T-helper 2 cell treated with Interferon-gamma antibody and Interleukin-4, amounts not matched to agents 100 ng/mL and 5 ng/mL, for 36 hours (primary cell): ENCODE measurements around the gene ITM2B. TPM values are rescaled to one million over a fixed set of nuclear protein-coding genes. Genes with fewer than 3 reads are reported as not detected.

Experiments used
- intact Hi-C: fragments of 100-400 bp; cut with micrococcal nuclease; formaldehyde crosslinking; loops from one replicate; pipeline ENCODE4 v1.15.1; 2023
- total RNA-seq: library from RNA; stranded (reverse); gene quantifications from 2 replicates; pipeline ENCODE4 v1.2.3, GENCODE V29; 2022

Gene ITM2B
- total RNA-seq, 1 donor from 2014 or later, result 128 TPM

- intact Hi-C loops, result loop anchor here (1.0 to 5.0 kb wide), 9 partner anchors 70 to 1489 kb away; partner anchors contain the start of genes CYSLTR2, ITM2B, KPNA3 and MED4
Measured at GRCh38 chr13:48302871-48303358, 69.9 kb downstream of the ITM2B start.

DNA sequence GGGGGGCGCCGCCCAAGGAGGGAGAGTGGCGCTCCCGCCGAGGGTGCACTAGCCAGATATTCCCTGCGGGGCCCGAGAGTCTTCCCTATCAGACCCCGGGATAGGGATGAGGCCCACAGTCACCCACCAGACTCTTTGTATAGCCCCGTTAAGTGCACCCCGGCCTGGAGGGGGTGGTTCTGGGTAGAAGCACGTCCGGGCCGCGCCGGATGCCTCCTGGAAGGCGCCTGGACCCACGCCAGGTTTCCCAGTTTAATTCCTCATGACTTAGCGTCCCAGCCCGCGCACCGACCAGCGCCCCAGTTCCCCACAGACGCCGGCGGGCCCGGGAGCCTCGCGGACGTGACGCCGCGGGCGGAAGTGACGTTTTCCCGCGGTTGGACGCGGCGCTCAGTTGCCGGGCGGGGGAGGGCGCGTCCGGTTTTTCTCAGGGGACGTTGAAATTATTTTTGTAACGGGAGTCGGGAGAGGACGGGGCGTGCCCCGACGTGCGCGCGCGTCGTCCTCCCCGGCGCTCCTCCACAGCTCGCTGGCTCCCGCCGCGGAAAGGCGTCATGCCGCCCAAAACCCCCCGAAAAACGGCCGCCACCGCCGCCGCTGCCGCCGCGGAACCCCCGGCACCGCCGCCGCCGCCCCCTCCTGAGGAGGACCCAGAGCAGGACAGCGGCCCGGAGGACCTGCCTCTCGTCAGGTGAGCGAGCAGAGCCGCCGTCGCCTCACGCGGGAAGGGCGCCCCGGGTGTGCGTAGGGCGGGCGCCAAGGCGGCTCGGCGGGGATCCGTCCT lies 70.5 kb downstream of the ITM2B start, which contains the start of gene RB1:
TSS of gene RB1 (plus strand) at position 393 of the 784 bp plus-strand sequence. CDS start at position 555, 162 bp downstream.
- intact Hi-C loops, result loop anchor here (1.0 to 5.0 kb wide), 12 partner anchors 70 to 1489 kb away; partner anchors contain the start of genes CYSLTR2, ITM2B, KPNA3 and LPAR6

DNA sequence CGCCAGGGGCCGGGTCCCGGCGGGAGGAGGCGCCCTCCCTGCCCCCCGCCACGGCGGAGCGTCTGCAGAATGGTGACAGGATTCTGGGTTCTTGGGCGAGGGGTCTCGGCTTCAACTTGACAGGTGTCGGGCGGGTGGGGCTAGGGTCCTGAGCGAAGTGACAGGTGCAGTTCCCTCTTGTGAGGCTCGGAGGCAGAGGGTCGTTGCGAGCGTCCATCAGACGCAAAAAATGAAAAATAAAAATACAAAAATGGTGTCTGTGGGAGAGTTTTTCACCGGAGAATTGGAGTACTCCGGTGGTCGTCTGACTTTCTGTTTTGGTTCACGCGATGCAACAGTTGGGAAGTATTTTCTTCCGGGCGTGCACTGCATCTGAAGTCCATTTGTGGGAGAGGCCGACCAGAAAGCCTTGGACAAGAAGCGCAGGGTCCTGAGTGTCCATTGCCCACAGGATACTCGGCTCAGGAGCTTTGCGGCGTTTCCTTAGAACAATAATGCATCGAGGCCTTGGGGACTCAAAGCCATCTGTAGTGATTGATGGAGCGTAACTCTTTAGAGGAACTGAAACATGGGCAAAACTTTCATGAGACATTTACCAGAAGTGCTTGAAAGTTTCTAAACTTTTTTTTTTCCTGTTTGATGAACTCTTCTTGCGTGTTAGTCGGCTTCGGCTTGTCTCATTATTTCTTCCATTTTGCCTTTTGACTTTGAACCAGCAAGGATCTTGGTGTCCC lies 71.3 kb downstream of the ITM2B start:
- intact Hi-C loops, result loop anchor here (2.0 to 5.0 kb wide), 4 partner anchors 108 to 1488 kb away; partner anchors contain the start of genes KPNA3 and LPAR6

GRCh38 chr13:48311223-48311622 lies 78.2 kb downstream of the ITM2B start:
- intact Hi-C loops, result no loop called here

DNA sequence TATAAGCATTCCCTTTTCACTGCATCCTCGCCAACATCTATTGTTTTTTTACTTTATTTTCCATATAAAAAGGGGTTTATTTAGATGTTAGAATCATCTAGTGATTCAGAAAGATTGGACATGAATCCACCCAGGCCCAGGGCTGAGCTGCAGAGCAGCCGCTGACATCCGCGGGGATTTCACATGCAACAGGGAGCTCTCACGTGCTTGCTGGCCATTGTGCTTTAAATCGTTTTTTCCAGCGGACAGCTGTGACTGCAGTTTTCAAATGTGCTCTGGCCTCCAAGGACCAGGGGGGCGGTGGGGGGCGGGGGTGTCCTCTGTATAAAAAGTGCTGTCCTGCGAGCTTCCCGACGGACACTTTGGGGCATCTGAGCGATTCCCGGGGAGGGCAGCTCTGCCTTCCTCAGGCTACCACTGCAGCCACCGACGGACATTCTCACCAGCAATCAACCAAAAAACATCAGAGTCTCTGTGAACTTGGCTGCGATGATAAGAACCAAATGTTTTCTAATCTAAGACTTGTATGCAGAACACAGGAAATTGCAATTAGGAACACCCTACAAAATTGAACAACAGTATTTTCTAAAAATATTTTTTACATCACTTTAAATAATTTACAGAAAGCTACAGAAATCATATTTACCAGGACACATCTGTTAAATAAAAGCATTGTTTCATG lies 83.1 kb downstream of the ITM2B start:
- intact Hi-C loops, result no loop called here

DNA sequence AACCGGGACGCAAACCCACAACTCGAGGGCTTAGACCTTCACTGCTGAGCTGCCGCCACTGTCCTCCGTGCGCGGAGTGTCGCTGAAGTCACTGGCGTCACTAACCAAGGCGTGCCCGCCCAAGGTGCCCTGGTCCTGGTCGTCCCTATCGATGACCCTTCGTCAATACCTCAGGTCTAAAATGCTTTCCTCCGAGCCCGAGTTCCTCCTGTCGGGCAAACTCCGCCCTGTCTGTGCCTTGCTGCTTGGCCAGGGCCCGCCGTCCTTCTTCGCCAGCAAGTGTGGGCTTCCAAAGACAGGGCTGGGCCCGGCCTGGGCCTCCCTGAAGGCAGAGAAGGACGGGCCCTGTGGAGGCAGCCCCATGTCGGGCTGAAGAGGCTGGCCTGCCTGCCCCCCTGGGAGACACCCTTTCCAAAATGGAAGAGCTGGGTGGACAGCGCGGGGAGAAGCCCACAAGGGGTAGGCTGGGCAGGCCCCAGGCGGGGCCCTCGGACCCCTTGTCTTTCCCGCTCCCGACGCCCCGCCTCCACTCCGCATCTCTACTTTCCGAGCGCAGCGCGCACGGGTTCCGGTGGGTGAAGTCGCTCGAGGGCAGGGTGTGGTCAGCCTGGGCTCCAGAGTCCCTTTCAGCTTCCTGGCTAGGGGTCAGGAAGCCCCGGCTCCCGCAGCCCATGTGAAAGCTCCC lies 84.0 kb downstream of the ITM2B start:
- intact Hi-C loops, result no loop called here

DNA sequence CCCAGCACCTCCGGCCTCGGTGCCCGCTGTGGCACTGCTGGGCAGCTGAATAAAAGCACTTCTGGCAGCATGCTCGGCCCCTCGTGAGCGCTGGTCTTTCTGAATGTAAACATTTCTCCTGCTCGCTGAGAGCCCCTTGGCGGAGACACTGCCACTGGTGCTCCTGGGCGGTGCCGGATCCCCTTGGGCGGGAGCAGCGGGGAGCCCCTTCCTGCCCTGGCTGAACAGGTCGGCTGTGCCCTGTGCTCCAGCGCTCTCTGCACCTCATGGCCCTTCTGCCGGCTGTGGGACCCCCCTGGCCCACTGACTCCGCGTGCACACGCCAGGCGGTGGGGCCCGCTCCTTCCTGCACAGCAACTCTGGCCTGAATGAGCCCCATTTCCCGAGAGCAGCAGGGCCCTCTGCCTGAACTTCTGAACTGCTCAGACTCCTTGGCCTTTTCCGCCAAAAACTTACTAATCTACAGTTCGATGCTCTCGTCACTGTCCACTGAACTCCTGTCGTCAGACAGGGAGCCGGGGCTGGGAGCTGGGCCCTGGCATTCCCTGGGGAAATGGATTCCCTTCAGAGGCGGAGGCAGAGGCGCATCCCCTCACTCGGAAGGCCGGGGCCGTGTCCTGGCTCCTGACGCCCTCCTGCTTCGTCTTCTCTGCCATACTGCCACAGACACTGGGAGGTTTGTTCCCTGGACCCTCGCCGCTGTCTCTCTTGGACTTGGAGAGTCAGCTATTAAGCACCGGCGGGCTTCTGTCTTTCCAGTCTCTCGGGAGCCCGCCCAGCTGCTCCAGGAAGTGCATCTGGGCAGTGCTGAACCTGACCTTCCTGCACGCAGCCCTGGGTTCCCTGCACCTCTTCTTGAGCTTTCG lies 84.7 kb downstream of the ITM2B start:
- intact Hi-C loops, result no loop called here

DNA sequence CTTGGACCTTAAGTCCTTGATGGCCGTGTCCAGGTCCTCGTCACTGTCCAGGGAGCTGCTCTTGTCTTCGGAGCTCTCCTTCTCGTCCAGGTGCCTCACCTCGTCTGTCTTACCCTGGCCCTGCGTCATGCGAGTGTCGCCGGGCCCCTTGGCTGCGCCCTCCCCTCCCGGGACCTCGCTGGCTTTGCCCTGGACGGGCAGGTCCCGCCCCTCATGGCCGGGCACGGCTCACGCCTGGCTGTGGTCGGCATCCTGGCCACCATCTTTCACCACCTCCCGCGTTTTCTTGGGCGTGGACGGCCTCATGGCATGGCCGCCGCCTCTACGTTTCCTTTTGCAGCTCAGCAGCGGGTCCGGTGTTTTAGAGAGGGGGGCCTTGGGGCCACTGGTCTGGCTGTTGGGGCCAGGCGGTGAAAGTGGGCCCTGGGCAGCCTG lies 85.4 kb downstream of the ITM2B start:
- intact Hi-C loops, result no loop called here

DNA sequence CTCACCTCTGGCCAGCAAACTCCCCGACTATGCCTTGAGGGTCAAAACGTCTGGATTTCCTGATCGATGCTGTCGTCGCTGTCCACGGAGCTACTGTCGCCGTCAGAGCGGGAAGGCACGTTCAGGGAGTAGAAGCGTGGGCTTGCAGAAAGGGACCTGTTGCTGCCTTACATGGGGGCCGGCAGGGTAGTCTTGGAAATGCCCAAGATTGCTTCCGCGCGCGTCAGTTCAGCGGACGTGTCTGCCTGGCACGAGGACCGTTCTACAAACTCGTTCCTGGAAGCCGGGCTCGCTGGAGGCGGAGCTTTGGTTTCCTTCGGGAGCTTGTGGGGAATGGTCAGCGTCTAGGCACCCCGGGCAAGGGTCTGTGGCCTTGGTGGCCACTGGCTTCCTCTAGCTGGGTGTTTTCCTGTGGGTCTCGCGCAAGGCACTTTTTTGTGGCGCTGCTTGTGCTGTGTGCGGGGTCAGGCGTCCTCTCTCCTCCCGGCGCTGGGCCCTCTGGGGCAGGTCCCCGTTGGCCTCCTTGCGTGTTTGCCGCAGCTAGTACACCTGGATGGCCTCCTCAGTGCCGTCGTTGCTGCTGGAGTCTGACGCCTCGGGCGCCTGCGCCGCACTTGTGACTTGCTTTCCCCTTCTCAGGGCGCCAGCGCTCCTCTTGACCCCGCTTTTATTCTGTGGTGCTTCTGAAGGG lies 86.0 kb downstream of the ITM2B start:
- intact Hi-C loops, result no loop called here

Other genes with a start within 250 kb of the ITM2B start
- gene SUCLA2, start 231.9 kb upstream of the ITM2B start, total RNA-seq, result 38.3 and 41.6 TPM in 2 replicates
- 13.0 and 15.4 TPM in 2 replicates for gene NUDT15, start 195.5 kb upstream of the ITM2B start, total RNA-seq
- gene MED4, start 138.1 kb upstream of the ITM2B start, total RNA-seq, result 58.3 and 65.1 TPM in 2 replicates
- 39.8 and 40.0 TPM in 2 replicates for gene RB1, start 70.5 kb downstream of the ITM2B start, total RNA-seq
- 29.8 and 30.3 TPM in 2 replicates for gene LPAR6, start 179.9 kb downstream of the ITM2B start, total RNA-seq